ENCODE measurements around the gene SORBS2.

SORBS2 gene

GRCh38 chr4:185680617-185681016 lies 131.4 kb downstream of the SORBS2 start:
- Histone ChIP-seq H3K4me1 (ENCODE audit: control insufficient read depth in 1 of 2, insufficient read depth in 2 of 2, low read length in 2 of 2) (no peaks in the 10 kb centered on the region), H3K27ac (ENCODE audit: low read length) (no peak overlapping the region)

GRCh38 chr4:185679523-185679922 lies 132.5 kb downstream of the SORBS2 start:
- H3K36me3 ChIP-seq (ENCODE audit: control insufficient read depth in 1 of 2, insufficient read depth in 2 of 2, low read length in 2 of 2), result peaks cover 0 to 5% of the 10 kb centered on the region in 2 donors
- no peaks in the 10 kb centered on the region for H3K4me1 ChIP-seq (ENCODE audit: control insufficient read depth in 1 of 2, insufficient read depth in 2 of 2, low read length in 2 of 2)
- H3K27me3 ChIP-seq (ENCODE audit: low read depth, low read length), result no peaks in the 10 kb centered on the region
- H3K9me3 ChIP-seq (ENCODE audit: control insufficient read depth in 1 of 2, low read length in 2 of 2), result peaks cover 0 to 4% of the 10 kb centered on the region in 2 donors
- H3K4me3 ChIP-seq (ENCODE audit: low read depth in 1 of 2, low read length in 2 of 2), result no peak overlapping the region
- no peak overlapping the region for H3K27ac ChIP-seq (ENCODE audit: low read length)

More at GRCh38 chr4:185680617-185681016, 131.4 kb downstream of the SORBS2 start:
- H3K36me3 ChIP-seq (ENCODE audit: control insufficient read depth in 1 of 2, insufficient read depth in 2 of 2, low read length in 2 of 2), result peaks cover 0 to 5% of the 10 kb centered on the region in 2 donors
- H3K9me3 ChIP-seq (ENCODE audit: control insufficient read depth in 1 of 2, low read length in 2 of 2), result peaks cover 0 to 4% of the 10 kb centered on the region in 2 donors
- no peak overlapping the region for H3K4me3 ChIP-seq (ENCODE audit: low read depth in 1 of 2, low read length in 2 of 2)
- H3K27me3 ChIP-seq (ENCODE audit: low read depth, low read length), result no peaks in the 10 kb centered on the region

GRCh38 chr4:185677637-185678314 lies 134.2 kb downstream of the SORBS2 start:
- H3K4me1 ChIP-seq (ENCODE audit: control insufficient read depth in 1 of 2, insufficient read depth in 2 of 2, low read length in 2 of 2), result peaks cover 0 to 6% of the 10 kb centered on the region in 2 donors
- no peak overlapping the region for H3K27ac ChIP-seq (ENCODE audit: low read length)
- H3K36me3 ChIP-seq (ENCODE audit: control insufficient read depth in 1 of 2, insufficient read depth in 2 of 2, low read length in 2 of 2), result peaks cover 0 to 5% of the 10 kb centered on the region in 2 donors
- no peak overlapping the region for H3K4me3 ChIP-seq (ENCODE audit: low read depth in 1 of 2, low read length in 2 of 2)
- H3K9me3 ChIP-seq (ENCODE audit: control insufficient read depth in 1 of 2, low read length in 2 of 2), result peaks cover 0 to 4% of the 10 kb centered on the region in 2 donors
- no peaks in the 10 kb centered on the region for H3K27me3 ChIP-seq (ENCODE audit: low read depth, low read length)

DNA sequence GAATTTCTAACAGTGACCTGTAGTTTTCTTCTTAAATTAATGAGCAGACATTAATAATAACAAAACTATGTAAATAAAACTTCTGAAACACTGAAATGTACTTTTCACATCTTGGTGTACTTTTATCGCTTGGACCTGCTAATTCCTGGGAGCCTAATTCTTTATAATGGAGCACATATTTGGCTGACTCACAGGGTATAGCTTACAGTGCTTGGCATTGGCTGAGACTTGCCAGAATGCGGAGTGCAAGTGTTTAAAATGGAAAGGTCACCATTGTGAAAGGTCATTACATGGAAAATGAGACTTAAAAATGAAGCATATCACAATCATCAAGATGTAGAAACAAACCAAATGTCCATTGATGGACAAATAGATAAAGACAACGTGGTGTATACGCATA lies 139.4 kb downstream of the SORBS2 start:
- Histone ChIP-seq H3K4me3 (ENCODE audit: low read depth in 1 of 2, low read length in 2 of 2) (no peak overlapping the region), H3K4me1 (ENCODE audit: control insufficient read depth in 1 of 2, insufficient read depth in 2 of 2, low read length in 2 of 2) (peaks cover 0 to 12% of the 10 kb centered on the region in 2 donors), H3K27ac (ENCODE audit: low read length) (peak overlapping the region; percentile 19), H3K36me3 (ENCODE audit: control insufficient read depth in 1 of 2, insufficient read depth in 2 of 2, low read length in 2 of 2) (peaks cover 0 to 5% of the 10 kb centered on the region in 2 donors), H3K27me3 (ENCODE audit: low read depth, low read length) (no peaks in the 10 kb centered on the region), H3K9me3 (ENCODE audit: control insufficient read depth in 1 of 2, low read length in 2 of 2) (peaks cover 0 to 4% of the 10 kb centered on the region in 2 donors)

DNA sequence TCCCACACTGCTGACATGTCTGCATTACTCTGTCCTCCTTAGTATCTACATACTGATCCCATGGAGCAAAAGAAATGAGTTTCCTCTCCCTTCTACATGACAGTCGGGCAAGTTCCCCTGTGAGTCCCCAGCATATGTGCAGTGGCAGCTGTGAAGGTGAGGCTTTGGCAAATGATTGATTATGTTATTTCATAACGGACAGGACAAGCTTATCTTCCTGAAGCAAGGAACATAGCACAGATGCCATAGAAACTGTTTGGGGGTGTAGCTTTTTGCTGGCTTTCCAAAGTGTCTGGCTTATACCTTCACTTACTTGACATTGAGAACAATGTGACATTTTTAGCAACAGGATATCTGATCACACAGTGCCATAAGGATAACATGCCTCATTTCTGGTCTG lies 139.8 kb downstream of the SORBS2 start:
- no peak overlapping the region for H3K4me3 ChIP-seq (ENCODE audit: low read depth in 1 of 2, low read length in 2 of 2)
- H3K9me3 ChIP-seq (ENCODE audit: control insufficient read depth in 1 of 2, low read length in 2 of 2), result peaks cover 0 to under 1% of the 10 kb centered on the region in 2 donors
- H3K27me3 ChIP-seq (ENCODE audit: low read depth, low read length), result no peaks in the 10 kb centered on the region
- peaks cover 0 to 12% of the 10 kb centered on the region in 2 donors for H3K4me1 ChIP-seq (ENCODE audit: control insufficient read depth in 1 of 2, insufficient read depth in 2 of 2, low read length in 2 of 2)
- H3K36me3 ChIP-seq (ENCODE audit: control insufficient read depth in 1 of 2, insufficient read depth in 2 of 2, low read length in 2 of 2), result peaks cover 0 to 3% of the 10 kb centered on the region in 2 donors
- peak overlapping the region; percentile 19 for H3K27ac ChIP-seq (ENCODE audit: low read length)

- no peak overlapping the region for H3K27ac ChIP-seq (ENCODE audit: low read length)
- peaks cover 0 to 12% of the 10 kb centered on the region in 2 donors for H3K4me1 ChIP-seq (ENCODE audit: control insufficient read depth in 1 of 2, insufficient read depth in 2 of 2, low read length in 2 of 2)
- H3K4me3 ChIP-seq (ENCODE audit: low read depth in 1 of 2, low read length in 2 of 2), result no peak overlapping the region
- no peaks in the 10 kb centered on the region for H3K27me3 ChIP-seq (ENCODE audit: low read depth, low read length)
- no peaks in the 10 kb centered on the region for H3K36me3 ChIP-seq (ENCODE audit: control insufficient read depth in 1 of 2, insufficient read depth in 2 of 2, low read length in 2 of 2)
- H3K9me3 ChIP-seq (ENCODE audit: control insufficient read depth in 1 of 2, low read length in 2 of 2), result no peaks in the 10 kb centered on the region
Measured at GRCh38 chr4:185671496-185671895, 140.5 kb downstream of the SORBS2 start.

DNA sequence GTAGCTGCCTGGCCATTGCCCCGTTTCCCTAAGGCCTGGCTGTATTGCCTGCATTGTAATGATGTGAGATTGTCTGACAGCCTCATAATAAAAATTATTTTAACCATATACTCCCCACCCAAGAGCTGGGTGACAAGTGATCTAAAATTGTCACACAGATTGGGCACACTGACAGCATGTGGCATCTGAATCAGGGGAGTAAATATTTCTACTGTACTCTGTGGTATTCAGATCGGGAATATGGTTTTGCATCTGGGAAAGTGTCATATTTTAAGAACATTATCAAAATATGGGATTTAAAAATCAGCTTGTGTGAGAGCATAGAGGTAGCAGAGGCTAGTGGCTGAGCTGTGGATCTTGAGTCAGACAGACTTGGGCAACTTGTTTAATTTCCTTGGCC lies 140.9 kb downstream of the SORBS2 start:
- no peaks in the 10 kb centered on the region for H3K9me3 ChIP-seq (ENCODE audit: control insufficient read depth in 1 of 2, low read length in 2 of 2)
- H3K27ac ChIP-seq (ENCODE audit: low read length), result no peak overlapping the region
- H3K27me3 ChIP-seq (ENCODE audit: low read depth, low read length), result no peaks in the 10 kb centered on the region
- H3K36me3 ChIP-seq (ENCODE audit: control insufficient read depth in 1 of 2, insufficient read depth in 2 of 2, low read length in 2 of 2), result no peaks in the 10 kb centered on the region
- H3K4me3 ChIP-seq (ENCODE audit: low read depth in 1 of 2, low read length in 2 of 2), result no peak overlapping the region
- peaks cover 0 to 12% of the 10 kb centered on the region in 2 donors for H3K4me1 ChIP-seq (ENCODE audit: control insufficient read depth in 1 of 2, insufficient read depth in 2 of 2, low read length in 2 of 2)

- peaks cover 0 to 12% of the 10 kb centered on the region in 2 donors for H3K4me1 ChIP-seq (ENCODE audit: control insufficient read depth in 1 of 2, insufficient read depth in 2 of 2, low read length in 2 of 2)
- no peaks in the 10 kb centered on the region for H3K36me3 ChIP-seq (ENCODE audit: control insufficient read depth in 1 of 2, insufficient read depth in 2 of 2, low read length in 2 of 2)
- no peaks in the 10 kb centered on the region for H3K9me3 ChIP-seq (ENCODE audit: control insufficient read depth in 1 of 2, low read length in 2 of 2)
- H3K27ac ChIP-seq (ENCODE audit: low read length), result no peak overlapping the region
- H3K4me3 ChIP-seq (ENCODE audit: low read depth in 1 of 2, low read length in 2 of 2), result no peak overlapping the region
- no peaks in the 10 kb centered on the region for H3K27me3 ChIP-seq (ENCODE audit: low read depth, low read length)
Measured at GRCh38 chr4:185669288-185669687, 142.7 kb downstream of the SORBS2 start.

- Histone ChIP-seq H3K27ac (ENCODE audit: low read length) (no peak overlapping the region), H3K36me3 (ENCODE audit: control insufficient read depth in 1 of 2, insufficient read depth in 2 of 2, low read length in 2 of 2) (peaks cover 0 to 3% of the 10 kb centered on the region in 2 donors), H3K4me1 (ENCODE audit: control insufficient read depth in 1 of 2, insufficient read depth in 2 of 2, low read length in 2 of 2) (no peaks in the 10 kb centered on the region), H3K4me3 (ENCODE audit: low read depth in 1 of 2, low read length in 2 of 2) (no peak overlapping the region), H3K9me3 (ENCODE audit: control insufficient read depth in 1 of 2, low read length in 2 of 2) (no peaks in the 10 kb centered on the region), H3K27me3 (ENCODE audit: low read depth, low read length) (no peaks in the 10 kb centered on the region)
Measured at GRCh38 chr4:185666156-185666555, 145.8 kb downstream of the SORBS2 start.

DNA sequence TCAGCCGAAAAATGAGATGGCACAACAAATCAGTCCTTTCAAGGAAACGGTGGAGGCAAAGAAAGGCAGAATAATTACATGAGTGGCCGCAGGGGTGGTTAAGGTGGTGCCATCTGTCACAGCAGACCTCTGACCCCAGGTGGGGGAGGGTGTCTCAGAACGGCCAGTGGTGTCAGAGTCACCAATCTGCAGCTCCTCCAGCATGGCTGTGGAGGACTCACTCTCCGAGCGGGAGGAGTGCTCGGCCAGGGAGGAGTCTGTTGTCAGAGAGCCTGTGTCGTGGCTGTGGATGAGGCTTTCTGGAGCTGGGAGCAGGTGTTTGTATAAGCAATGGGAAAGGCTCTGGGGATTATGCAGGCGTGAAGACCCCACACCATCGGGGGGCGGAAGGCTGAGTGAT lies 146.3 kb downstream of the SORBS2 start:
- no peaks in the 10 kb centered on the region for H3K27me3 ChIP-seq (ENCODE audit: low read depth, low read length)
- peaks cover 0 to 3% of the 10 kb centered on the region in 2 donors for H3K36me3 ChIP-seq (ENCODE audit: control insufficient read depth in 1 of 2, insufficient read depth in 2 of 2, low read length in 2 of 2)
- H3K4me1 ChIP-seq (ENCODE audit: control insufficient read depth in 1 of 2, insufficient read depth in 2 of 2, low read length in 2 of 2), result no peaks in the 10 kb centered on the region
- no peaks in the 10 kb centered on the region for H3K9me3 ChIP-seq (ENCODE audit: control insufficient read depth in 1 of 2, low read length in 2 of 2)
- no peak overlapping the region for H3K4me3 ChIP-seq (ENCODE audit: low read depth in 1 of 2, low read length in 2 of 2)
- no peak overlapping the region for H3K27ac ChIP-seq (ENCODE audit: low read length)

DNA sequence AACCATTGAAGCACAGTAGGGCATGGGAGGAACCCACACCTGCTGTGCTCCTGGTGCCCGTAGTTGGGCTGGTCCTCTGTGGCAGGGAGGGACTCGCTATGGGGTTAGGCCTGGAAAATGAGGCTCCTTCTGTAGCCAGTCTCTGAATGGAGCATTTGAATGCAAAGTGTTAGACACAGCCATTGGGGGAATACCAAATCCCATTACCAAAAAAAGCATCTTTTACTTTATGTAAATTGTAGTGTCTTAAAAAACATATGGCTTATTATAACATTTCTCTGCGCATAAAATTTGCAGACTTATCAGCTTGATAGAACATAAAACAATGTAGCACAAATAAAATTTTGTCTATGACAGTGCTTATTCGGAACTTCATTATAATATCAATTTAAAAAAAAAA lies 147.5 kb downstream of the SORBS2 start:
- Histone ChIP-seq H3K9me3 (ENCODE audit: control insufficient read depth in 1 of 2, low read length in 2 of 2) (no peaks in the 10 kb centered on the region), H3K36me3 (ENCODE audit: control insufficient read depth in 1 of 2, insufficient read depth in 2 of 2, low read length in 2 of 2) (peaks cover 0 to 3% of the 10 kb centered on the region in 2 donors), H3K27ac (ENCODE audit: low read length) (no peak overlapping the region), H3K27me3 (ENCODE audit: low read depth, low read length) (no peaks in the 10 kb centered on the region), H3K4me1 (ENCODE audit: control insufficient read depth in 1 of 2, insufficient read depth in 2 of 2, low read length in 2 of 2) (no peaks in the 10 kb centered on the region), H3K4me3 (ENCODE audit: low read depth in 1 of 2, low read length in 2 of 2) (no peak overlapping the region)

Measured in muscle layer of duodenum (tissue), 2 donors.